Vagina (tissue), 2 donors: Measurements from ENCODE around the gene COX14.

Experiments
- CTCF ChIP-seq, 3 experiments: fragments of 450-650 bp in 2 of 3; fragments of 200-600 bp in 1 of 3; sonication (generic) in 1 of 3; IDR thresholded peaks; one replicate each; pipeline ENCODE4 v1.5.1; 2017 to 2019; ENCODE audit warnings: antibody characterized with exemption in 3 of 3, mild to moderate bottlenecking in 2 of 3, moderate library complexity in 2 of 3
- POLR2A ChIP-seq, 2 donors: fragments of 450-650 bp; IDR thresholded peaks; one replicate each; pipeline ENCODE4 v1.6.1; 2017; ENCODE audit warnings: antibody characterized with exemption in 2 of 2, mild to moderate bottlenecking in 2 of 2, moderate library complexity in 2 of 2

- TF ChIP-seq POLR2A (IDR thresholded peaks at IDR 0.05) = no peak
- no peak for TF ChIP-seq CTCF (IDR thresholded peaks at IDR 0.05)
Measured at GRCh38 chr12:50103351-50103750, 8.7 kb upstream of the COX14 start.
